HG03135 (cell line): Measurements from ENCODE around the gene PRPF18.

Experiments used
- ATAC-seq: cut with Tn5 transposase; IDR thresholded peaks from one replicate; pipeline ENCODE4 v1.9.1; 2021; ENCODE audit warnings: mild to moderate bottlenecking, moderate library complexity; ENCODE audit not compliant: unreplicated experiment

PRPF18 gene

GRCh38 chr10:13665516-13666262 lies 78.9 kb downstream of the PRPF18 start:
- no peak for ATAC-seq

- ATAC-seq, result no peak
These were observed 81.4 kb downstream of the PRPF18 start for GRCh38 chr10:13668126-13668525.

GRCh38 chr10:13669182-13669855 lies 82.6 kb downstream of the PRPF18 start:
- no peak for ATAC-seq

- no peak for ATAC-seq
These were observed 83.1 kb downstream of the PRPF18 start for GRCh38 chr10:13669901-13670300.

- ATAC-seq, result no peak
These were observed 83.5 kb downstream of the PRPF18 start for GRCh38 chr10:13670311-13670710.

GRCh38 chr10:13671904-13672303 lies 85.1 kb downstream of the PRPF18 start:
- no peak for ATAC-seq

- no peak for ATAC-seq
These were observed 85.8 kb downstream of the PRPF18 start for GRCh38 chr10:13672548-13672947.

- no peak for ATAC-seq
These were observed 86.4 kb downstream of the PRPF18 start for GRCh38 chr10:13673156-13673555.

GRCh38 chr10:13674645-13675588 lies 88.2 kb downstream of the PRPF18 start:
- no peak for ATAC-seq

GRCh38 chr10:13678101-13678843 lies 91.5 kb downstream of the PRPF18 start:
- ATAC-seq, result no peak
